HEK293 (cell line): ENCODE measurements around the gene MEGF10.

Source experiments
- CTCF ChIA-PET: fragments of 350-600 bp; formaldehyde crosslinking; extraction: SDS; loops from one replicate; lab custom pipeline; 2021; ENCODE audit warnings: antibody characterized with exemption; lab: Yijun Ruan, JAX
- POLR2A ChIA-PET: fragments of 300-600 bp; formaldehyde crosslinking; extraction: SDS; loops from one replicate; lab custom pipeline; 2020; ENCODE audit warnings: antibody characterized with exemption, inconsistent platforms; lab: Yijun Ruan, JAX
- H3K27ac ChIP-seq: fragments of 200-500 bp; sonication (Bioruptor generic); 2 replicates; pipeline ENCODE4 v1.5.1; 2014; ENCODE audit warnings: low read depth, low read length, control low read depth, inconsistent platforms; ENCODE audit errors: extremely low read depth
- H3K36me3 ChIP-seq, 2 experiments: fragments of 200-500 bp in 1 of 2; sonication (Bioruptor generic) in 1 of 2; 1 replicate in 1 of 2; 2 replicates in 1 of 2; pipeline ENCODE4 v1.5.1; 2014 to 2017; ENCODE audit warnings: inconsistent platforms in 2 of 2, low read length in 2 of 2; ENCODE audit not compliant: control insufficient read depth in 2 of 2, insufficient read depth in 1 of 2
- H3K4me1 ChIP-seq: fragments of 200-500 bp; sonication (Bioruptor generic); 2 replicates; pipeline ENCODE4 v1.5.1; 2014; ENCODE audit warnings: mild to moderate bottlenecking, low read length, inconsistent platforms; ENCODE audit not compliant: control insufficient read depth, insufficient read depth
- H3K4me3 ChIP-seq: 2 replicates; pipeline ENCODE4 v1.5.1; 2011; ENCODE audit warnings: low read depth, mild to moderate bottlenecking, control low read depth, low read length, moderate library complexity
- H3K9me3 ChIP-seq: fragments of 200-500 bp; sonication (Bioruptor generic); 2 replicates; pipeline ENCODE4 v1.5.1; 2014; ENCODE audit warnings: low read depth, low read length, inconsistent platforms; ENCODE audit not compliant: control insufficient read depth, insufficient read depth
- AEBP2 ChIP-seq: fragments of 450-650 bp; formaldehyde crosslinking; IDR thresholded peaks from 2 replicates; pipeline ENCODE4 v1.5.1; 2016; ENCODE audit warnings: missing biosample characterization, missing genetic modification characterization, borderline replicate concordance
- HOXC10 ChIP-seq: sonication (generic); formaldehyde crosslinking; IDR thresholded peaks from 2 replicates; pipeline ENCODE4 v1.8.1; 2023; ENCODE audit warnings: mild to moderate bottlenecking, missing genetic modification reagents
- HOXD13 ChIP-seq: sonication (generic); formaldehyde crosslinking; IDR thresholded peaks from 2 replicates; pipeline ENCODE4 v1.8.0; 2022; ENCODE audit warnings: missing genetic modification reagents, borderline replicate concordance
- RBAK ChIP-seq: fragments of 450-650 bp; formaldehyde crosslinking; IDR thresholded peaks from 2 replicates; pipeline ENCODE4 v1.5.1; 2016; ENCODE audit warnings: missing biosample characterization, missing genetic modification characterization
- SP2 ChIP-seq: fragments of 450-650 bp; formaldehyde crosslinking; IDR thresholded peaks from 2 replicates; pipeline ENCODE4 v1.5.1; 2016; ENCODE audit warnings: missing biosample characterization, missing genetic modification characterization
- ZBTB11 ChIP-seq: fragments of 450-650 bp; formaldehyde crosslinking; conservative IDR thresholded peaks from 2 replicates; pipeline ENCODE4 v1.5.1; 2016; ENCODE audit warnings: low read depth, missing biosample characterization, missing genetic modification characterization
- ZBTB8A ChIP-seq: fragments of 450-650 bp; formaldehyde crosslinking; IDR thresholded peaks from 2 replicates; pipeline ENCODE4 v1.5.1; 2016; ENCODE audit warnings: missing biosample characterization, missing genetic modification characterization
- ZNF112 ChIP-seq: fragments of 450-650 bp; formaldehyde crosslinking; IDR thresholded peaks from 2 replicates; pipeline ENCODE4 v1.5.0; 2017; ENCODE audit warnings: missing biosample characterization, missing genetic modification characterization
- ZNF221 ChIP-seq: fragments of 450-650 bp; formaldehyde crosslinking; IDR thresholded peaks from 2 replicates; pipeline ENCODE4 v1.5.1; 2017; ENCODE audit warnings: missing biosample characterization, missing genetic modification characterization, borderline replicate concordance
- ZNF292 ChIP-seq: fragments of 450-650 bp; formaldehyde crosslinking; IDR thresholded peaks from 2 replicates; pipeline ENCODE4 v1.5.1; 2016; ENCODE audit warnings: low read depth, missing biosample characterization, missing genetic modification characterization, borderline replicate concordance
- ZNF404 ChIP-seq: fragments of 450-650 bp; formaldehyde crosslinking; IDR thresholded peaks from 2 replicates; pipeline ENCODE4 v1.5.1; 2017; ENCODE audit warnings: missing biosample characterization, missing genetic modification characterization
- ZNF488 ChIP-seq: fragments of 450-650 bp; formaldehyde crosslinking; IDR thresholded peaks from 2 replicates; pipeline ENCODE4 v1.5.1; 2016; ENCODE audit warnings: missing biosample characterization, missing genetic modification characterization
- ZNF518A ChIP-seq: fragments of 450-650 bp; formaldehyde crosslinking; conservative IDR thresholded peaks from 2 replicates; pipeline ENCODE4 v1.5.1; 2016; ENCODE audit warnings: low read depth, missing biosample characterization, missing genetic modification characterization
- ZNF529 ChIP-seq: fragments of 450-650 bp; formaldehyde crosslinking; IDR thresholded peaks from 2 replicates; pipeline ENCODE4 v1.5.1; 2017; ENCODE audit warnings: missing genetic modification characterization, missing biosample characterization; ENCODE audit not compliant: insufficient replicate concordance
- ZNF623 ChIP-seq: fragments of 450-650 bp; formaldehyde crosslinking; IDR thresholded peaks from 2 replicates; pipeline ENCODE4 v1.5.1; 2016; ENCODE audit warnings: missing biosample characterization, missing genetic modification characterization

The MEGF10 gene

GRCh38 chr5:127396490-127397155 lies 106.0 kb downstream of the MEGF10 start:
- Histone ChIP-seq H3K4me1 (no peaks in the 10 kb centered on the region), H3K27ac (no peak overlapping the region), H3K36me3 (no peaks in the 10 kb centered on the region), H3K4me3 (no peak overlapping the region), H3K9me3 (no peaks in the 10 kb centered on the region)
- ChIA-PET CTCF (interaction anchor here (1.5 kb wide), 1 partner anchor 96 kb away, joined by 5 read pairs; no protein-coding TSS in a partner anchor), POLR2A (no interaction called here)
- TF ChIP-seq ZBTB11 (tag by site-specific recombination) (no peak), ZNF221 (tag by site-specific recombination) (no peak), HOXD13 (CRISPR knock-in tag) (no peak), HOXC10 (no peak), AEBP2 (tag by site-specific recombination) (no peak), ZNF518A (tag by site-specific recombination) (no peak), ZNF488 (tag by site-specific recombination) (no peak), ZNF529 (tag by site-specific recombination) (no peak), SP2 (tag by site-specific recombination) (no peak), ZNF623 (tag by site-specific recombination) (no peak), ZNF292 (no peak), RBAK (tag by site-specific recombination) (no peak), ZNF404 (no peak), ZNF112 (tag by site-specific recombination) (no peak), ZBTB8A (tag by site-specific recombination) (no peak)
